ENCODE results near the gene DNM1L. TPM values are rescaled to one million over a fixed set of nuclear protein-coding genes. Genes with fewer than 3 reads are reported as not detected.

Gene DNM1L
- total RNA-seq, 1 donor, result 103 TPM

DNA sequence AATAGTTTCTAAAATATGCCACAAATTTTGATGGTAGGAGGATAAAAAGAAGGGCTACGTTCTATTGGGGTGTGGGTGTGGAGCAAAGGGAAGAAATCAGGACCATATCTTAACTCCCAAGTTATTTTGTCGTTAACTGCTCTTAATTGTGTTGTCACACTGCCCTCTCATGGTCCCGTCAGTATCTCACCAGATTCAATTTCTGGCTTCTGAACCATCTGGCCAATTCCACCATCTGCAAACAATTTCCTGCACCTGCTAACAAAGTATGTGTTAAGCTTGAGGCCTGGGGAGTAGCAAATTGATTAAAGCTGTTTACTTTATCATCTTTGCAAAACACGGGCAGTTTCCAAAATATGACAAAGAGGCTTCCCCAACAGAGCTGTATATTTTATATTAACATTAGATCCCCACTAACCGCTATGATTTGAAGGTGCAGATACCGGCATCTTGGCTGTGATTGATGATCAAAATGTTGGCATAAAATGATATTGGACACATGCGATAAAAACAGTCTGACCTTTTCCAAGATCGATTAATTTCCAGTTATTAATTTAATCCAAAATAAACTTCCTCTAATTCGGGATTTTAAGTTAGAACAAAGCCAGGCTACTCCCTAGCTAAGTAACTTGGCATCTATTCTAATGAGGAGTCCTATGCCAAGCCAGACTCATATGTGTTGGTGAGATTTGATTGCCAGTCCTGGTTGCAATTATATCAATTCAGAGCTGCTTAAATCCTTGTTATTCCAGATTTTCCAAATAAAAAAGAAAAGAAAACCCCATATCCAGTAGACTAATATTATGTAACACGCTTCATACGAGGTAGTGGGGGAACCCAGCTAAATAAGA, 6.9 kb upstream of the DNM1L start:
- TF ChIP-seq, protein P1, sequence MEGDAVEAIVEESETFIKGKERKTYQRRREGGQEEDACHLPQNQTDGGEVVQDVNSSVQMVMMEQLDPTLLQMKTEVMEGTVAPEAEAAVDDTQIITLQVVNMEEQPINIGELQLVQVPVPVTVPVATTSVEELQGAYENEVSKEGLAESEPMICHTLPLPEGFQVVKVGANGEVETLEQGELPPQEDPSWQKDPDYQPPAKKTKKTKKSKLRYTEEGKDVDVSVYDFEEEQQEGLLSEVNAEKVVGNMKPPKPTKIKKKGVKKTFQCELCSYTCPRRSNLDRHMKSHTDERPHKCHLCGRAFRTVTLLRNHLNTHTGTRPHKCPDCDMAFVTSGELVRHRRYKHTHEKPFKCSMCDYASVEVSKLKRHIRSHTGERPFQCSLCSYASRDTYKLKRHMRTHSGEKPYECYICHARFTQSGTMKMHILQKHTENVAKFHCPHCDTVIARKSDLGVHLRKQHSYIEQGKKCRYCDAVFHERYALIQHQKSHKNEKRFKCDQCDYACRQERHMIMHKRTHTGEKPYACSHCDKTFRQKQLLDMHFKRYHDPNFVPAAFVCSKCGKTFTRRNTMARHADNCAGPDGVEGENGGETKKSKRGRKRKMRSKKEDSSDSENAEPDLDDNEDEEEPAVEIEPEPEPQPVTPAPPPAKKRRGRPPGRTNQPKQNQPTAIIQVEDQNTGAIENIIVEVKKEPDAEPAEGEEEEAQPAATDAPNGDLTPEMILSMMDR (IDR thresholded peaks at IDR 0.05; ENCODE audit: insufficient read depth, low read depth, low read length), result peak; percentile 69
- H3K4me3 ChIP-seq (ENCODE audit: low read depth, low read length), result no peak overlapping the region
- DNase-seq (ENCODE audit: low read depth), result peak; percentile 84

DNA sequence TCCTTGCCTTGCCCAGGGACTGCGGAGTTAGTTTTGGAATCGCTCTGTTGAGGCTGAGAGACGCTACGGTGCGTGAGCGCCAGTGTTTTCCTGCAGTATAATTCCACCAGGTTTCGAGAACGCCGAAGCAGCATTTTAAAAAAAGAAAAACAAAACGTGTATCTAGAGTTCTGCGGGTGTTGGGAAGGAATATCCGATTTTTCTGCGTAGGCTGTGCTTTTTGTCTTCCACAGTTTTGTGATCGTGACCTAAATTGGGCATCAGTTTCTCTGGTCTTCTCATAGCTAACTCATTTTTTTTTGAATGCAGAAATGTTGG, 778 bp downstream of the DNM1L start:
- peak overlapping the region; percentile 86 for H3K4me3 ChIP-seq (ENCODE audit: low read depth, low read length)
- DNase-seq (ENCODE audit: low read depth), result no peak
- TF ChIP-seq, protein P1 (IDR thresholded peaks at IDR 0.05; ENCODE audit: insufficient read depth, low read depth, low read length), result no peak

DNA sequence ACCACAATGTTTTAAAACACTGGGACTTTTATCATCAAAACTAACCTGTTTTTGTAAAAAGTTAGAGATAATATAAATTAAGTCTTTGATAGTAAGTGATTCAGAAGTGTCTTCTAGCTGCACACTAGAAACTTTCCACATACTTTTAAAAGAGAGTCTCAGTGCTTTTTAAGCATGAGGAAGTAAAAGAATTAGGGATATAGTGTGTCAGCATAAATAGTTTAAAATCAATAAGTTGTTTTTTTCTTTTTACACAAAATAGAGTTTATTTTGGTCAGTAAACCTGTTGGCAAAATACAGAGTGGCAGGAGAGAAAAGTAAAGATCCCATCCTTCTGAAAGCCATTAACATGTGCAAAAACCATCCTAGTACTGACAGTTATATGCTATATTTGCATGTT, 1.7 kb downstream of the DNM1L start:
- DNase-seq (ENCODE audit: low read depth), result no peak
- peak overlapping the region; percentile 86 for H3K4me3 ChIP-seq (ENCODE audit: low read depth, low read length)
- TF ChIP-seq, protein P1 (IDR thresholded peaks at IDR 0.05; ENCODE audit: insufficient read depth, low read depth, low read length), result no peak

DNA sequence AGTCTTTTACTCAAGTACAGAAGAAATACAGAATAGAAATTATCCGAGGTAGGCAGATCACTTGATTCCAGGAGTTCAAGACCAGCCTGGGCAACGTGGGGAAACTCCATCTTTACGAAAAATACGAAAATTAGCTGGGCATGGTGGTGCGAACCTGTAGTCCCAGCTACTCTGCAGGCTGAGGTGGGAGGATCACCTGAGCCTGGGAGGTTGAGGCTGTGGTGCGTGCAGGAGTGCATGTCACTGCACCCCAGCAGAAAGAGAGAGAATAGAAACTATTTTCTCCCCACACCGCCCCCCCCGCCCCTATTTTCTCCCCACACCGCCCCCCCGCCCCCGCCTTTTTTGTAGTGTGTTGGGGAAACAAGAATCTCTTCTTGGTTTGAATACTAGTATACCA, 2.2 kb downstream of the DNM1L start:
- TF ChIP-seq, protein P1 (IDR thresholded peaks at IDR 0.05; ENCODE audit: insufficient read depth, low read depth, low read length), result no peak
- H3K4me3 ChIP-seq (ENCODE audit: low read depth, low read length), result peak overlapping the region; percentile 86
- DNase-seq (ENCODE audit: low read depth), result no peak

DNA sequence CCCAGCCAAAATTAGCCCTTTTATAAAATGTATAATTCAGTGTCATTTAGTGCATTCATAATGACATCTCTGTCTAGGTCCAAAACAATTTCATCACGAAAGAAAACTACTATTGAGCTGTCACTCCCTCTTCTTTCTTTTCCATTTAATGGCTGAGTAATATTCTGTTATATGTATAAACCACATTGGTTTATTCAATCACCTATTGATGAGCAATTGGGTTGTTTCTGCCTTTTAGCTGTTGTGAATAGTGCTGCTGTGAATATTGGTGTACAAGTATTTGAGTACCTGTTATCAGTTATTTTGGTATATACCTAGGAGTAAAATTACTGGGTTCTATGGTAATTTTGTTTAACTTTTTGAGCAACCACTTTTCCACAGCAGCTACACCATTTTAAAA, 7.2 kb downstream of the DNM1L start:
- TF ChIP-seq, protein P1 (IDR thresholded peaks at IDR 0.05; ENCODE audit: insufficient read depth, low read depth, low read length), result no peak
- H3K4me3 ChIP-seq (ENCODE audit: low read depth, low read length), result no peak overlapping the region
- no peak for DNase-seq (ENCODE audit: low read depth)

DNA sequence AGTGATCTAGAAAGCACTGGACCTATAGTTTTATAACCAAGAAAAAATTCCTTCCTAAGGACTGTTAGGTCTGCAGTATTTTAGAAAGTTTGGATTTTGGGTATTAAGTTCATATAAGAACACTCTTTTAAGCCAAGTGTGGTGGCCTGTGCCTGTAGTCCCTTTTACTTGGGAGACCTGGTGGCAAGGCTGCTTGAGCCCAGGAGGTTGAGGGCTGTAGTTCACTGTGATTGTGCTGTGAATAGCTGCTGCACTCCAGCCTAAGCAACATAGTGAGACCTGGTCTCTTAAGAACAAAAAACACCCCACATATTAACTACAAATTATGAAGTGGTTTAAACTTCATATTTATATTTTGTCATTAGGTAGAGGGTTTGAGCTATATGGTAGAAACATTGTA, 9.7 kb downstream of the DNM1L start:
- TF ChIP-seq, protein P1 (IDR thresholded peaks at IDR 0.05; ENCODE audit: insufficient read depth, low read depth, low read length), result no peak
- no peak overlapping the region for H3K4me3 ChIP-seq (ENCODE audit: low read depth, low read length)

DNA sequence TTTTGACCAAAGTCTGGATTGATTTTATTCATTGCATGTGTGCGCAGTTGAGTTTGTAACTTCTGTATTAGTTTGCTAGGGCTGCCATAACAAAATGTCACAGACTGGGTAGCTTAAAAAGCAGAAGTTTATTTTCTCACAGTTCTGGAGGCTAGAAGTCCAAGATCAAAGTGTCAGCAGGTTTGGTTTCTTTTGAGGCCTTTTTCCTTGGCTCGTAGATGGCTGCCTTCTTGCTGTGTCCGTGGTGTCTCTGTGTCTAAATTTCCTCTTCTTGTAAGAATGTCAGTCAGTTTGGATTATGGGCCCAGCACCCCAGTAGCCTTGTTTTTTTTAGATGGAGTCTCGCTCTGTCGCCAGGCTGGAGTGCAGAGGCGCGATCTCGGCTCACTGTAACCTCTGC, 11.8 kb downstream of the DNM1L start:
- TF ChIP-seq, protein P1 (IDR thresholded peaks at IDR 0.05; ENCODE audit: insufficient read depth, low read depth, low read length), result no peak
- no peak overlapping the region for H3K4me3 ChIP-seq (ENCODE audit: low read depth, low read length)
- no peak for DNase-seq (ENCODE audit: low read depth)

More for the DNA sequence above, 9.7 kb downstream of the DNM1L start:
- no peak for DNase-seq (ENCODE audit: low read depth)
